KMS-11 (cell line): Measurements from ENCODE around the gene FAM222A.

Source experiments
- H2AFZ ChIP-seq: fragments of 200-600 bp; sonication (generic); 2 replicates; pipeline ENCODE4 v1.6.1; 2016; ENCODE audit warnings: antibody characterized with exemption, mixed run types, low read depth
- H3K27ac ChIP-seq: fragments of 200-600 bp; sonication (generic); 2 replicates; pipeline ENCODE4 v1.6.1; 2016; ENCODE audit warnings: mild to moderate bottlenecking, mixed run types
- H3K27me3 ChIP-seq: fragments of 200-600 bp; sonication (generic); 2 replicates; pipeline ENCODE4 v1.6.1; 2017; ENCODE audit warnings: mild to moderate bottlenecking, low read depth, mixed run types, moderate library complexity; ENCODE audit not compliant: insufficient read depth
- H3K36me3 ChIP-seq: fragments of 200-600 bp; sonication (generic); 2 replicates; pipeline ENCODE4 v1.6.1; 2017; ENCODE audit warnings: mild to moderate bottlenecking, mixed run types; ENCODE audit not compliant: insufficient read depth
- H3K4me1 ChIP-seq: fragments of 200-600 bp; sonication (generic); 2 replicates; pipeline ENCODE4 v1.6.1; 2016; ENCODE audit warnings: mild to moderate bottlenecking, low read depth, mixed run types; ENCODE audit not compliant: poor library complexity, severe bottlenecking
- H3K4me2 ChIP-seq: fragments of 200-600 bp; sonication (generic); 2 replicates; pipeline ENCODE4 v1.7.0; 2016; ENCODE audit warnings: mild to moderate bottlenecking, mixed run types
- H3K4me3 ChIP-seq: fragments of 200-600 bp; sonication (generic); IDR thresholded peaks from 2 replicates; pipeline ENCODE4 v1.6.1; 2017; ENCODE audit warnings: low read depth, low read length, mixed read lengths; ENCODE audit not compliant: insufficient read depth
- H3K79me2 ChIP-seq: fragments of 200-600 bp; sonication (generic); 2 replicates; pipeline ENCODE4 v1.6.1; 2016; ENCODE audit warnings: low read depth, mixed run types; ENCODE audit not compliant: insufficient read depth
- H3K9ac ChIP-seq: fragments of 200-600 bp; sonication (generic); 2 replicates; pipeline ENCODE4 v1.6.1; 2016; ENCODE audit warnings: mild to moderate bottlenecking, mixed run types
- H4K20me1 ChIP-seq: fragments of 200-600 bp; sonication (generic); 2 replicates; pipeline ENCODE4 v1.6.1; 2016; ENCODE audit warnings: mild to moderate bottlenecking, mixed run types; ENCODE audit not compliant: insufficient read depth
- TF ChIP-seq, protein P1 (sequence below): fragments of 200-600 bp; sonication (generic); conservative IDR thresholded peaks from 2 replicates; pipeline ENCODE4 v1.6.1; 2017; ENCODE audit warnings: low read depth, mild to moderate bottlenecking, antibody characterized with exemption, low read length, moderate library complexity, mixed read lengths

Gene FAM222A

DNA sequence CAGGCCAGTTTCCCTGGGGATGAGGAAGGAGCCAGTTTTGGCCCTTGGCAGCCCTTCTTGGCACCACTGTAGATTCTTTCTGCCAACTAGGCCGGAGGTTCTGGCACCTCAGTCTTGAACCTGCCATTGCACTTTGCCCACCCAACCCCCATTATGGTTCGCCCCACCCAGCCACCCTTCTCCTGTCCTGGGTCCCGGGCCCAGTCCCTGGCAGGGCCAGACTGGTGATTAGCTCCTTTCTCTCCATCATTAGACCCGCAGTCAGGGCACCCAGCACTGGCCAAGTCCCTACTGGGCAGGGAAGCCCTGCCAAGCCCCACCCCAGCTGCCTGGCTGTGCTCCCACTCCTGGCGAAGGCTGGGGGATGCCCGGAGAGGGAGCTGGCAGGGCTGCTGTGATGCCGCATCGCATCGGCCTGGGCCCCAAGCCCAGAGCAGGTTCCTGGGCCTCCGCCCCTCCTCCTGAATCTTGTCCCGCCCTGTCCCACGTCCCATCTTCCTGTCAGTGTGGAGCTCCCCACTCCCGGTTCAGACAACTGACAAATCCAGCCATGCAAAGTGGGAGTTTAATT, 9.8 kb downstream of the FAM222A start:
- H4K20me1 ChIP-seq = no peaks in the 10 kb centered on the region
- TF ChIP-seq, protein P1, sequence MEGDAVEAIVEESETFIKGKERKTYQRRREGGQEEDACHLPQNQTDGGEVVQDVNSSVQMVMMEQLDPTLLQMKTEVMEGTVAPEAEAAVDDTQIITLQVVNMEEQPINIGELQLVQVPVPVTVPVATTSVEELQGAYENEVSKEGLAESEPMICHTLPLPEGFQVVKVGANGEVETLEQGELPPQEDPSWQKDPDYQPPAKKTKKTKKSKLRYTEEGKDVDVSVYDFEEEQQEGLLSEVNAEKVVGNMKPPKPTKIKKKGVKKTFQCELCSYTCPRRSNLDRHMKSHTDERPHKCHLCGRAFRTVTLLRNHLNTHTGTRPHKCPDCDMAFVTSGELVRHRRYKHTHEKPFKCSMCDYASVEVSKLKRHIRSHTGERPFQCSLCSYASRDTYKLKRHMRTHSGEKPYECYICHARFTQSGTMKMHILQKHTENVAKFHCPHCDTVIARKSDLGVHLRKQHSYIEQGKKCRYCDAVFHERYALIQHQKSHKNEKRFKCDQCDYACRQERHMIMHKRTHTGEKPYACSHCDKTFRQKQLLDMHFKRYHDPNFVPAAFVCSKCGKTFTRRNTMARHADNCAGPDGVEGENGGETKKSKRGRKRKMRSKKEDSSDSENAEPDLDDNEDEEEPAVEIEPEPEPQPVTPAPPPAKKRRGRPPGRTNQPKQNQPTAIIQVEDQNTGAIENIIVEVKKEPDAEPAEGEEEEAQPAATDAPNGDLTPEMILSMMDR = no peak
- no peaks in the 10 kb centered on the region for H3K79me2 ChIP-seq
- H3K4me3 ChIP-seq = no peak overlapping the region
- H3K27me3 ChIP-seq = no peaks in the 10 kb centered on the region
- H3K9ac ChIP-seq = no peak overlapping the region
- H3K4me1 ChIP-seq = no peaks in the 10 kb centered on the region
- no peak overlapping the region for H3K4me2 ChIP-seq
- no peak overlapping the region for H3K27ac ChIP-seq
- H3K36me3 ChIP-seq = no peaks in the 10 kb centered on the region
- H2AFZ ChIP-seq = no peak overlapping the region

DNA sequence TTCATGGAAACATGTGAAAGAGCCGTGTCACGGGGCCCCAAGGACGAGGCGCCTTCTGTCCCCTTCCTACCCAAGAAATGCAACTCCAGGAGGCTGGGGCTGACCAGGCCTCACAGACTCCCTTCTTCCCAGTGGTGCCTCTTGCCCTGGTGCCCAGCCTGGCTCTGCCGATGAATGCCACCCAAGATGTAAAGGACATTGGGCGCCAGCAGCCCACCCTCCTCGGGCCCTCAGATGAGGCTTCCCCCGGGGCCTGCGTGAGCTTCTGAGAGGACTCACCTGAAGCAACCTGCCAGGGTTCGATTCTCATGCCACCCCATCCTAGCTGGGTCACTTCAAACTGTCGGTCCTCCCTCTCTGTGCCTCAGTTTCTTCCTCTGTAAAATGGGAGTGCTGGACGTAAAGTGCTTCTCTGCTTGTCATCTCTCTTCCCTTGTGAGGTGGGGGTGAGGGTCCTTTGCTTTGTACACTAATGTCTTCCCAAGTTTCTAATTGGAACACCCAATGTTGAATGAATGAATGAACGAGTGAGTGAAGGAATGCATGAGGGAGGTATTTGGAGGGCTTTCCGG, 10.8 kb downstream of the FAM222A start:
- no peak overlapping the region for H3K4me3 ChIP-seq
- no peak overlapping the region for H2AFZ ChIP-seq
- H3K27me3 ChIP-seq = no peaks in the 10 kb centered on the region
- no peaks in the 10 kb centered on the region for H3K79me2 ChIP-seq
- TF ChIP-seq, protein P1 = no peak
- H3K9ac ChIP-seq = no peak overlapping the region
- H3K4me1 ChIP-seq = no peaks in the 10 kb centered on the region
- no peaks in the 10 kb centered on the region for H4K20me1 ChIP-seq
- H3K36me3 ChIP-seq = no peaks in the 10 kb centered on the region
- H3K4me2 ChIP-seq = no peak overlapping the region
- no peak overlapping the region for H3K27ac ChIP-seq

DNA sequence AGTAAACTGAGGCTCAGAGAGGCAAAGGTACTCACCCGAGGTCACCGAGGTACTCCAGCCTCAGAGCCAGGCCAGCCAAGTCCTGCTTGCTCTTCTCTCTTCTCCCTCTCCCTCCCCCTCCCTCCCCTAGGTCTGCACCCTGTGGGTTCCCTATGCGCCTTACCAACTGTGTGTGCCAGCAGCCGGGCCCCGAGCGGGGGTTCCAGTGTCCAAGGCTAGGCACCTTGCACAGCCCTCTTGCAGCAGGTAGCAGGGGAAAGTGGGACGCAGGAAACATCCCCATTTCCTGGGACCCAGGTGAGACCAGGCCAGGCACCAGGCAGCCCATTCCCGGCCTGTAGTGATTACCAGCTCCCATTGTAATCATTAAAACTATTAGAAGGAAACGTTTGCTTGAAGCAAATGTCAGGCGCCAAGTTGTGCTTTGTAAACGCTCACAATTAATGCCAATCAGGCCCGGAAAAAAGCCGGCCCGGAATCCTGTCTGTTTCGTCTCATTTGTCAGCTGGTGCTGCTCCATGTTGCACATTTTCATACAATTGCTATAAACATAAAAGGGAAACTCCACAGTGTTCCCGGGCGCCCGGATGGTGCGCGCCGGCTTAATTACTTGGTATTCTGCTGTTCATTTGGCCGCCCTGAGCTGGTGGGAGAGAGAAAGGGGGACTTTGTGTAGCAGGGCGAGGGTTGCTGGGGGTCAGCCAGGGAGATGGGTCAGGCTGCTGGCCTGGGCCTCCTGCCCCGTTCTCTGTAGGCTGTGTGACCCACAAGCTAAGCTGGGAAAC, 11.9 kb downstream of the FAM222A start:
- H3K27me3 ChIP-seq = no peaks in the 10 kb centered on the region
- H3K79me2 ChIP-seq = no peaks in the 10 kb centered on the region
- TF ChIP-seq, protein P1 = no peak
- H3K9ac ChIP-seq = no peak overlapping the region
- H3K4me2 ChIP-seq = no peak overlapping the region
- no peaks in the 10 kb centered on the region for H3K4me1 ChIP-seq
- H2AFZ ChIP-seq = no peak overlapping the region
- no peaks in the 10 kb centered on the region for H4K20me1 ChIP-seq
- H3K27ac ChIP-seq = no peak overlapping the region
- H3K36me3 ChIP-seq = no peaks in the 10 kb centered on the region
- no peak overlapping the region for H3K4me3 ChIP-seq

DNA sequence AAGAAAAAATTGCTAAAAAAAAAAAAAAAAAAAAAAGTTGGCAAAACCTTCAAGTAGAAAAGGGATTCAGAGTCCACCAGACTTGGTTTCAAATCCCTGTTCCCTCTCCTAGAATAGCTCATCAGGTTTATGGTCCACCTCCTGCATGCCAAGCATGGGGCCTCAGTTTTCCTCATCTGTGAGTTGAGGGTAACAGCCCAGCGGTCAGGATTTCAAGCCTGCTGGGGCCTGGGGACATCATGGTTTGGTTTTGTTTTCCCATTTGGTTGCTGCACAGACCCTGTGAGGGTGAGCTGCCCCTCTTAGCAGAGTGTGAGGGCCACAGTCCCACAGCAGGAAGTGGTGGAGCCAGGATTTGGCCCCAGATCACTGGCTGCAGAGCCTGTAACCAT, 12.5 kb downstream of the FAM222A start:
- H3K27ac ChIP-seq = no peak overlapping the region
- no peak overlapping the region for H3K4me3 ChIP-seq
- no peaks in the 10 kb centered on the region for H3K4me1 ChIP-seq
- no peaks in the 10 kb centered on the region for H3K27me3 ChIP-seq
- no peaks in the 10 kb centered on the region for H3K79me2 ChIP-seq
- H3K9ac ChIP-seq = no peak overlapping the region
- H3K4me2 ChIP-seq = no peak overlapping the region
- TF ChIP-seq, protein P1 = no peak
- H4K20me1 ChIP-seq = no peaks in the 10 kb centered on the region
- no peak overlapping the region for H2AFZ ChIP-seq
- no peaks in the 10 kb centered on the region for H3K36me3 ChIP-seq
